ENCODE measurements around the gene OSBPL5.

GRCh38 chr11:3056296-3057068 lies 108.6 kb downstream of the OSBPL5 start:
- TF ChIP-seq, protein P1, sequence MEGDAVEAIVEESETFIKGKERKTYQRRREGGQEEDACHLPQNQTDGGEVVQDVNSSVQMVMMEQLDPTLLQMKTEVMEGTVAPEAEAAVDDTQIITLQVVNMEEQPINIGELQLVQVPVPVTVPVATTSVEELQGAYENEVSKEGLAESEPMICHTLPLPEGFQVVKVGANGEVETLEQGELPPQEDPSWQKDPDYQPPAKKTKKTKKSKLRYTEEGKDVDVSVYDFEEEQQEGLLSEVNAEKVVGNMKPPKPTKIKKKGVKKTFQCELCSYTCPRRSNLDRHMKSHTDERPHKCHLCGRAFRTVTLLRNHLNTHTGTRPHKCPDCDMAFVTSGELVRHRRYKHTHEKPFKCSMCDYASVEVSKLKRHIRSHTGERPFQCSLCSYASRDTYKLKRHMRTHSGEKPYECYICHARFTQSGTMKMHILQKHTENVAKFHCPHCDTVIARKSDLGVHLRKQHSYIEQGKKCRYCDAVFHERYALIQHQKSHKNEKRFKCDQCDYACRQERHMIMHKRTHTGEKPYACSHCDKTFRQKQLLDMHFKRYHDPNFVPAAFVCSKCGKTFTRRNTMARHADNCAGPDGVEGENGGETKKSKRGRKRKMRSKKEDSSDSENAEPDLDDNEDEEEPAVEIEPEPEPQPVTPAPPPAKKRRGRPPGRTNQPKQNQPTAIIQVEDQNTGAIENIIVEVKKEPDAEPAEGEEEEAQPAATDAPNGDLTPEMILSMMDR (IDR thresholded peaks at IDR 0.05), result no peak
- no peak for TF ChIP-seq POLR2A (IDR thresholded peaks at IDR 0.05)
- TF ChIP-seq POLR2AphosphoS5 (IDR thresholded peaks at IDR 0.05), result no peak
- TF ChIP-seq EP300 (IDR thresholded peaks at IDR 0.05), result no peak
